Measurements from ENCODE around the gene PLA2G4E.

The PLA2G4E gene

DNA sequence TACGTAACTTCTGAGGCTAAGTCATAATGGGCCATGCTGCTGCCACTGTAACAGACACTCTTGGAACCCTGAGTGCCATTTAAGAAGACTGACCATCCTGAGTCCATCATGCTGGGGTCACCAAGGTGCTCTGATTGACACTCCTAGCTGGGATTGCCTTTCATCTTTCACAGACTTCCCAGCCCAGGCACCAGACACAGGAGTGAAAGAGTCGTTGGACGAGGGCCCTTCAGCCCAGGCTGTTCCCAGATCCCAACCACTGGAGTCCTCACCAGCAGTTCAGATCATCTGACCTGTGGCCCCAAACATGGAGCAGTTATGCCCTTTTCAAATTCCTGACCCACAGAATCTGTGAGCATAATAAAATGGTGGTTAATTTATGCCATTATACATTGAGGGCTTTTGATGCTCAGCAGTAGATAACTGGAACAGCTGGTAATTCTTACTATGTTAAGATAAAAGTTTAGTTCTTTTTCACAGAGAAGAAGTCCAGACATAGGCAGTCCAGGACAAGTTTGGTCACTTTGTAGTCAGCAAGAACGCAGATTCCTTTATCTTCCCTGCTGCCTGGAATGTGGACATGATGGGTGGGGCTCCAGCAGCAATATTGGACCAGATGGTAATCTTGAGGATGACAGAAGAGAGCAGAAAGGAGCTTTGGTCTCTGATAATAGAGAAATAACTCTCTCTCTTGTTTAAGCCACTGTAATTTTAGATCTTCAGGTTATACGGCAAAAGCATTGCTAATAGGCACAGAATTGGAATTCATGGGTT, 41.2 kb downstream of the PLA2G4E start:
- no peak for TF ChIP-seq CTCF (IDR thresholded peaks at IDR 0.05; ENCODE audit: control insufficient read depth, extremely low read depth, insufficient read depth)
- H3K4me3 ChIP-seq (ENCODE audit: low read depth, low read length): no peak overlapping the region
- no peak for DNase-seq (ENCODE audit: low read depth)

DNA sequence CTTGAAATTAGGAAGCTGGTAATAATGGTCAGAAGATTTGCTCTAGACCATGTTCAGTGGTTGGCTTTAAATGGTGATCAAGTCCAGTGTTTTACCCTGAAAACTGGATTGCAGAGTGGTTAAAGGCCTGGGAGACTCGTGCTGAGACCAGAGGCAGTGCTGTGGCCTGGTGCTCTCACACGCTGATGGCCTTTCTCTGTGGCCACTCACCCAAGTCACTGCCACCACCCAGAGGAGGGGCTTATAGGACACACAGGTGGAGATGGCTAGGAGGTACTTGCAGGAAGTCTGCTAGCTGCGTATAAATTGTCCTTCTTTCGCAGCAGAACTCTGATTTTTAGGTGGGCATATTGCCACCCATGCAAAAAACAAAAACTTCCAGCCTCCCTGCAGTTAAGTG, 42.3 kb downstream of the PLA2G4E start:
- no peak overlapping the region for H3K4me3 ChIP-seq (ENCODE audit: low read depth, low read length)
- TF ChIP-seq CTCF (IDR thresholded peaks at IDR 0.05; ENCODE audit: control insufficient read depth, extremely low read depth, insufficient read depth): no peak

GRCh38 chr15:41977757-41978383, 43.0 kb downstream of the PLA2G4E start:
- H3K4me3 ChIP-seq (ENCODE audit: low read depth, low read length): no peak overlapping the region
- TF ChIP-seq CTCF (IDR thresholded peaks at IDR 0.05; ENCODE audit: control insufficient read depth, extremely low read depth, insufficient read depth): no peak
- DNase-seq (ENCODE audit: low read depth): no peak

More for the DNA sequence above, 42.3 kb downstream of the PLA2G4E start:
- DNase-seq (ENCODE audit: low read depth): no peak

- no peak overlapping the region for H3K4me3 ChIP-seq (ENCODE audit: low read depth, low read length)
- no peak for DNase-seq (ENCODE audit: low read depth)
- TF ChIP-seq CTCF (IDR thresholded peaks at IDR 0.05; ENCODE audit: control insufficient read depth, extremely low read depth, insufficient read depth): no peak
These were observed 45.2 kb downstream of the PLA2G4E start for GRCh38 chr15:41975669-41976068.

GRCh38 chr15:41974041-41974440, 46.8 kb downstream of the PLA2G4E start:
- no peak for DNase-seq (ENCODE audit: low read depth)
- H3K4me3 ChIP-seq (ENCODE audit: low read depth, low read length): no peak overlapping the region
- no peak for TF ChIP-seq CTCF (IDR thresholded peaks at IDR 0.05; ENCODE audit: control insufficient read depth, extremely low read depth, insufficient read depth)

GRCh38 chr15:41972253-41973242, 48.3 kb downstream of the PLA2G4E start, which contains the start of gene EHD4:
Gene EHD4, minus strand, starts transcription at chr15:41972557. Its CDS starts 63 bp downstream, at chr15:41972494.
- peak; percentile 63 for TF ChIP-seq CTCF (IDR thresholded peaks at IDR 0.05; ENCODE audit: control insufficient read depth, extremely low read depth, insufficient read depth)
- peak within 1 kb of the TSS; percentile 77 for H3K4me3 ChIP-seq (ENCODE audit: low read depth, low read length)
- DNase-seq (ENCODE audit: low read depth): peak; percentile 99

All from LNCaP clone FGC (cell line).